ENCODE measurements around the gene USP36.

Gene USP36

DNA sequence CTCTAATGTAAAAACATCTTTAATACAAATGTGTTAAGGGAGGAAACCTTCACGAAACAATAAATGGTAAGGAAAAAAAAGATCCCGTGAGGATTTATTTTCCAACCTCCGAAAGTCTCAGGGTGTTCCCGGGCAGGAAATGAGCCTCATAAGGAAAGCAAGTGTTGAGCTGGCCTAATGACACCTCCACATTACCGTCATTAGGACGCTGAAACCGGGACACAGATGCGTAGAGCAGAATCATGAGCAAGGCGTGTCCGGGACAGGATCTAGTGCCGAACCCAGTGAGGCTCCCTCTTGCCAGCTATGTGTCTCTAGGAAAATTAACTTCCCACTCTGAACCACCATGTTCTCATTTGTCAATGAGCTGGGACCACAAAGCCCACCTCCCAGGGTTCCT lies 35.8 kb downstream of the USP36 start:
- TF ChIP-seq FOXP2 (optimal IDR thresholded peaks at IDR 0.05; ENCODE audit: control extremely low read depth, extremely low read length, insufficient read depth) = no peak
- no peak for TF ChIP-seq EZH2 (IDR thresholded peaks at IDR 0.05)
- no peak for TF ChIP-seq POLR2AphosphoS5 (IDR thresholded peaks at IDR 0.05; ENCODE audit: borderline replicate concordance, low read depth, low read length)
- peaks cover 66% of the 10 kb centered on the region for H3K36me3 ChIP-seq (ENCODE audit: insufficient read depth, low read length)
- no peaks in the 10 kb centered on the region for H3K9me3 ChIP-seq (ENCODE audit: low read depth, low read length)
- H3K9ac ChIP-seq (ENCODE audit: insufficient read length) = no peak overlapping the region
- no peak for DNase-seq (ENCODE audit: low read depth, low spot score)
- H3K27ac ChIP-seq = no peak overlapping the region
- no peak overlapping the region for H3K4me3 ChIP-seq

DNA sequence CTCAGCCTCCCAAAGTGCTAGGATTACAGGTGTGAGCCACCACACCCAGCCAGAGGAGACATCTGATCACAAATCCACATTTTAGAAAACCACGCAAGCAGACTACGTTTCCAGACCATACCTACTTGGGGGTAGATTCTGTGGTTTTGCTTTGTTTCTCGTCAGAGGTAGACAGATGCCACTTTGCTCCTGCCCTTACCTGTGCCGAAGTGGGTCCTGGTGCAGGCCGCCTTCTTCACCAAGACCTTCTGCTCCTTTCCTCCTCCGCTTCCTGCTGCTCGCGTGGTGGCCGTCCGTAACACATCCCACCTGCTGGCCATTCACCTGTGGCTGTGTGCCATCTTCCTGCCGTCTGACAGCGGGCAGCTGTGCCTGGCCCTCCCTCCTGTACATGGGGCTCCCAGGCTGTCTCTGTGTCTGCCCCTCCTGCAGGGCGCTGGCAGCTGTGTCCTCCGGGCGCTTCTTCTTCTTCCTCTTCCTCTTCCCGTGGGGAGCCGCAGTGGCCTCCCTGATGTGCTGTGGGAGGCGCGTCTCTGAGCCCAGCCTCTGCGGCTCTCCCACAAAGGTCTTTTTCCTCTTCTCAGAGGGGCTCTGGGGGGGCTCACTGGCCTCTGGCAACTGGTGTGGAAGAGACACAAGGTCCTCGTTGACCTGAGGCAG lies 37.3 kb downstream of the USP36 start:
- DNase-seq (ENCODE audit: low read depth, low spot score) = no peak
- no peak overlapping the region for H3K27ac ChIP-seq
- peaks cover 64% of the 10 kb centered on the region for H3K36me3 ChIP-seq (ENCODE audit: insufficient read depth, low read length)
- H3K9me3 ChIP-seq (ENCODE audit: low read depth, low read length) = no peaks in the 10 kb centered on the region
- H3K9ac ChIP-seq (ENCODE audit: insufficient read length) = no peak overlapping the region
- TF ChIP-seq FOXP2 (optimal IDR thresholded peaks at IDR 0.05; ENCODE audit: control extremely low read depth, extremely low read length, insufficient read depth) (no peak), POLR2AphosphoS5 (IDR thresholded peaks at IDR 0.05; ENCODE audit: borderline replicate concordance, low read depth, low read length) (no peak), EZH2 (IDR thresholded peaks at IDR 0.05) (no peak)
- no peak overlapping the region for H3K4me3 ChIP-seq

DNA sequence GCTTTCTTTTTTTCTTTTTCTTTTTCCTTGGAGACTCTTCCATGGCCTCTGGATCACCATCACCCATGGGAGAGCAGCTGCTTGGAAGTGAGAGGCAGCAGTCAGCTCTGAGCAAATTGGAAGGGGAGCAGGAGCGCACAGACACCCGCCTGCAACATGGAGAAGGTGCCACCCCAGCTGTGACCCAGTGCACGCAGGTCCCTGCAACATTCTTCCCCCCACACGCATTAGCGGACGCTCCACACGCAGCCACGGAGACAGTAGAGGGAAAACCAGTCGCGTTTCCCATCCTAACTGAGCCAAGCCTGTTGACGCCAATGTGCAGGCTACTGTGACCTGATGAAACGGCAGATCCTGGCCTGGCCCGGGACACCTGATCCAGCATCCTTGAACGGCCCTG lies 38.2 kb downstream of the USP36 start:
- H3K27ac ChIP-seq = no peak overlapping the region
- no peak for DNase-seq (ENCODE audit: low read depth, low spot score)
- H3K36me3 ChIP-seq (ENCODE audit: insufficient read depth, low read length) = peaks cover 66% of the 10 kb centered on the region
- TF ChIP-seq FOXP2 (optimal IDR thresholded peaks at IDR 0.05; ENCODE audit: control extremely low read depth, extremely low read length, insufficient read depth) = no peak
- no peak for TF ChIP-seq POLR2AphosphoS5 (IDR thresholded peaks at IDR 0.05; ENCODE audit: borderline replicate concordance, low read depth, low read length)
- no peak for TF ChIP-seq EZH2 (IDR thresholded peaks at IDR 0.05)
- no peak overlapping the region for H3K4me3 ChIP-seq
- no peak overlapping the region for H3K9ac ChIP-seq (ENCODE audit: insufficient read length)
- no peaks in the 10 kb centered on the region for H3K9me3 ChIP-seq (ENCODE audit: low read depth, low read length)

DNA sequence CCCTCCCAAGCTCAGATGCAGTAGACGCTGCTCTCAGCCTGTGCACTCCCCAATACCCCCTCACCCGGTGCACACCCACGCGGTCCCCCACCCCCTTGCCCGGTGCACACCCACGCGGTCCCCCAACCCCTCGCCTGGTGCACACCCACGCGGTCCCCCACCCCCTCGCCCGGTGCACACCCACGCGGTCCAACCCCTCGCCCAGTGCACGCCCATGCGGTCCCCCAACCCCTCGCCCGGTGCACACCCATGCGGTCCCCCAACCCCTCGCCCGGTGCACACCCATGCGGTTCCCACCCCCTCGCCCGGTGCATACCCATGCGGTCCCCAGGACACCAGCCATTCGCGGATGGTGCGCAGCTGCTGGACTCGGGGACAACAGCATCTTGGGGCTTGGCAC lies 38.6 kb downstream of the USP36 start:
- no peak overlapping the region for H3K27ac ChIP-seq
- H3K36me3 ChIP-seq (ENCODE audit: insufficient read depth, low read length) = peaks cover 65% of the 10 kb centered on the region
- no peak overlapping the region for H3K4me3 ChIP-seq
- no peak for DNase-seq (ENCODE audit: low read depth, low spot score)
- no peak overlapping the region for H3K9ac ChIP-seq (ENCODE audit: insufficient read length)
- TF ChIP-seq POLR2AphosphoS5 (IDR thresholded peaks at IDR 0.05; ENCODE audit: borderline replicate concordance, low read depth, low read length) = no peak
- no peak for TF ChIP-seq FOXP2 (optimal IDR thresholded peaks at IDR 0.05; ENCODE audit: control extremely low read depth, extremely low read length, insufficient read depth)
- TF ChIP-seq EZH2 (IDR thresholded peaks at IDR 0.05) = no peak
- no peaks in the 10 kb centered on the region for H3K9me3 ChIP-seq (ENCODE audit: low read depth, low read length)

DNA sequence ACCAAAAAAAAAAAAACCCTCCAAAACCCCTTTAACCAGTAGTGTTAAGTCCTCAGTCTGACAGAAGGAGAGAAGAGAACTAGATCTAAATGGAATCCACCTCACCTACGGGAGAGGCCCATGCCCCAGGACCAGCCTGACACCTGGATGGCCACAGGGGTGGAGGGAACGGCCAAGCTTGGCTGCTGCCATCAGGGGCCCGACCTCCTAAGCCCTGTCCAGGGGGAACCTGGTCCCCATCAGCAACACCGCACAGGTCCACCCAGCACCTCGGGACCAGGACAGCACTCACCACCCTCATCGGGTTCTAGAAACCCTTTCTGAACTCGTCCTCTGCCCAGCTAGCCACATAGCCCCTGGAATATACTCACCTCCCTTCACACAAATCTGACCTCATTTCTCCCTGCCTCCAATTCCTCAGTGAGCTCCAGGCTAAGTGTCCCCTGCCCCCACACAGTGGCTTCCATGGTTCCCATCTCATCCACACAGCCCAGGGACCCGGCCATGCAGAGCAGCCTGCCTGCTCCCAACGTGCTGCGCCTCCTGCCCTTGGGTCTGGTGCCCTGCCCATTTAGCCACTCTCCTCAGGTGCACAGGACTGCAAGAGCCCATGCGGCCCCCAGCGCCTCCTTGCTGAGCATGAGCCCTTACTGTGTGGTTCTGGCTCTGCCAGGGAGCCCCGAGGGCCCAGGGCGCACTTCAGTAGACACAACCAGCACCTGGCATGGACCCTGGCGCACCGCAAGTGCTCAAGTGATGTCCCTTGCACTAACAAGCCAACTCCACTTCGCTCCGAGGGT lies 40.3 kb downstream of the USP36 start:
- Histone ChIP-seq H3K4me3 (no peak overlapping the region), H3K9me3 (ENCODE audit: low read depth, low read length) (no peaks in the 10 kb centered on the region), H3K27ac (no peak overlapping the region), H3K36me3 (ENCODE audit: insufficient read depth, low read length) (peaks cover 64% of the 10 kb centered on the region), H3K9ac (ENCODE audit: insufficient read length) (no peak overlapping the region)
- TF ChIP-seq POLR2AphosphoS5 (IDR thresholded peaks at IDR 0.05; ENCODE audit: borderline replicate concordance, low read depth, low read length) (no peak), FOXP2 (optimal IDR thresholded peaks at IDR 0.05; ENCODE audit: control extremely low read depth, extremely low read length, insufficient read depth) (no peak), EZH2 (IDR thresholded peaks at IDR 0.05) (no peak)
- no peak for DNase-seq (ENCODE audit: low read depth, low spot score)

DNA sequence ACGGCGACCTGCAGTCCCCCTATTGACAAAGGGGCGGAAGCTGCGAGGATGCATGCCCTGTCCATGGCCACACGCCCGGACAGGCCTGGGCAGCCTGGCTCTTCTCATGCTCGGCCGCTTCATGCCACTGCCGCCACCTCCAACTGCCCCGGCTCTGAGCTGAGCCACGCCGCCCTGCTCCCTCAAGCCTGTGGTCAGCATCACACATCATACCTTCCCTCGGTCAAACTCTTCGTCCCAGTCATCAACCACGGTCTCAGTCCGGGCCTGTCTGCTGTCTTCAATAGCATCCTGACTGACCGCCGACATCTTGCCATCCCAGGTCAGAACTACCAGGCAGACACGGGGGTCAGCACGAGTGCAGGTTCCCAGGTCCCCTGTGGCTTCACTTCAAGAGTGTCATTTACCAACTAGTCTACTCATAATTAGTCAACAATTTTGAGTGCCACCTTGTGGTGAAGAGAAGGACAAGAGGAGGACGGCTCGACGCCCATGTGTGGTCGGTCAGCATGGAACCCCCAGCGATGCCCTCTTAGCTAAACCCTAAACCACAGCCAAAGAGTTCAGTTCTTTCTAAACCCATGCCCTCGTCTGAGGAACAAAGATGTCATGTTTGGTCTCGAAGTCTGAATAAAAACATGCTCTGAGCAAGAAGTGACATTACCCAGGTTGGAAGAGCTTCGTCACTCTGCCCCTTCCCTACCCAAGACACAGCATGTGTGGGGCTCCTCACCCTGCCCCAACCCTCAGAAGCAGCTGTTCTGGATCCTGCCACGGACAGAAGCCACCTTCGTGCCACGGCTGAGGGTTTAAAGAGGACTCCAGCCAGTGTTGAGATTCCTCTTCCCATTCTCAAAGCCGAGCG lies 41.7 kb downstream of the USP36 start:
- no peak for TF ChIP-seq FOXP2 (optimal IDR thresholded peaks at IDR 0.05; ENCODE audit: control extremely low read depth, extremely low read length, insufficient read depth)
- no peak for TF ChIP-seq EZH2 (IDR thresholded peaks at IDR 0.05)
- no peak for TF ChIP-seq POLR2AphosphoS5 (IDR thresholded peaks at IDR 0.05; ENCODE audit: borderline replicate concordance, low read depth, low read length)
- H3K27ac ChIP-seq = no peak overlapping the region
- H3K9ac ChIP-seq (ENCODE audit: insufficient read length) = no peak overlapping the region
- no peaks in the 10 kb centered on the region for H3K9me3 ChIP-seq (ENCODE audit: low read depth, low read length)
- peaks cover 62% of the 10 kb centered on the region for H3K36me3 ChIP-seq (ENCODE audit: insufficient read depth, low read length)
- no peak overlapping the region for H3K4me3 ChIP-seq
- no peak for DNase-seq (ENCODE audit: low read depth, low spot score)

DNA sequence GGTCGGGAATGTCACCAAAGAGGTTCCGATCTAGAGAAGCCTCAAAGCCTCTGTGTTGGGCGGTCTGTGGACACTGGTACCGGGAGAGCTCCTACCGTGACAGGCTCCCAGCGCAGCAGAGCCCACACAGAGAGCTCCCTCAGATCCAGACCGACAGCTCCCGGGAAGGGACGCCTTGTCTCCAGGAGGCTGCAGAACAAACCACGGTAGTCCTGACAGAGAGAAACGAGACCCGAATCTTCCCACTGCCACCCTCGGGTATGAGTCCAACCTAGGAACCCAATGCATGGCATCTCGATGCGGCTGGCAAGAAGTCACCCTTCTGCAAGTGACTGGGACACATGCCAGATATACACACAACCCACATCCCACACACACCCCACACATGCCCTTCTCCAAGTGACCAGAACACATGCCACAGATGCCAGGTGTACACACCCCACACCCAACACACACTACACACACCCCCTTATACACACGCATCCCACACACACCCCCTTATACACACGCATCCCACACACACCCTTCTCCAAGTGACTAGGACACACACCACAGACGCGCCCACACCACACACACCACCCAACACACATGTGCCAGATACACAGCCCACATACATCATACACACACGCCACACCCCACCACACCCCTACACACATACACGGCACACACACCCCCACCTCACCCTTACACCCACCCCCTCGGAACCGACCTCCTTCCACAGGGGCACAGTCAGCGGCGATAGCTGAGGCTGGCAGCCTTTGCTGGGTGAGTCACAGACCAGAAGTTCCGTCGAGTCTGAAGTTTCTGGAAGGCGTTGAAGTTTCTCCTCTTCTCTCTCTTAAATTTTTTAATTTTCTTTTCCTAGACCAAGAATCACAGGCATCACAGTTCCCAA lies 42.7 kb downstream of the USP36 start:
- Histone ChIP-seq H3K27ac (no peak overlapping the region), H3K9ac (ENCODE audit: insufficient read length) (no peak overlapping the region), H3K9me3 (ENCODE audit: low read depth, low read length) (no peaks in the 10 kb centered on the region), H3K36me3 (ENCODE audit: insufficient read depth, low read length) (peaks cover 53% of the 10 kb centered on the region), H3K4me3 (no peak overlapping the region)
- no peak for DNase-seq (ENCODE audit: low read depth, low spot score)
- TF ChIP-seq EZH2 (IDR thresholded peaks at IDR 0.05) = no peak
- TF ChIP-seq FOXP2 (optimal IDR thresholded peaks at IDR 0.05; ENCODE audit: control extremely low read depth, extremely low read length, insufficient read depth) = no peak
- no peak for TF ChIP-seq POLR2AphosphoS5 (IDR thresholded peaks at IDR 0.05; ENCODE audit: borderline replicate concordance, low read depth, low read length)
